ENCODE data around the gene ITGB2.

DNA sequence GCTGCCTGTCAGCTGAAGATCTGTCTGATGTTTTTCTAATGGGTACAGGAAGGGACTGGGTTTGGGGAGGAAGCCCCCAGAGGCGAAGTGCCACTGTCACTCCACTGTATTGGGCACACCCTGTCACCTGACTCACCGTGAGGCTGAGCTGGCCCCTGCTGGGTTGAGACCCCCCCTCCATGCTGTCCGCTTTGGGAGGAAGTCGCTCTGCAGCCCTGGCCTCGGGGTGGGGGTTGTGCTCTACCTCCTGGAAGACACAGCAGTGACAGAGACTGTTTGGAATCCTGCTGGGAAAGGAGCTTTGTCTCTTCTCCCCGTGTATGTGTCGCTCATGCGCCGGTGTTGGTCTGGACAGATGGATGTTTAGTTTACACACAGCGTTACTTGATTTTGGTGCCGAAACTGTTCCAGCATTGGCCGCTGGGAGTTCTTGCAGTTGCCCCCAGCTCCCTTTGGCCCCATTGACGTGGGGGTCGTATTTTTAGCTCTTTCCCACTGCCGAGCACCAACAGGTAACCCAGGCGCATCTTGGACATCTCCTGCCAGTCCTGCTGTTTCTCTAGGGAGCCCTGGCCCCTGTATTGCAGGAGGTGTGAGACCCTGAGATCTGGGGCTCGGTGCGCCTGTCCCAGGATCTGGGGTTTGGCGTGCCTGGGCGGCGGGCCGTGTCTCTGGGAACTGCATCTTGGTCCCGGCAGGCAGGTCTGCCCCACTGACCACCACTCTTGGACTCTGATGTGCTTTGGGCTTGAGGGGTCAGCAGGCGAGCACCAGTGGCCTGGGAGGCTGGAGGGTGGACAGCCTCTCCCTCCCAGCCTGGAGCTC, 49.4 kb upstream of the ITGB2 start:
- TF ChIP-seq, protein P1, sequence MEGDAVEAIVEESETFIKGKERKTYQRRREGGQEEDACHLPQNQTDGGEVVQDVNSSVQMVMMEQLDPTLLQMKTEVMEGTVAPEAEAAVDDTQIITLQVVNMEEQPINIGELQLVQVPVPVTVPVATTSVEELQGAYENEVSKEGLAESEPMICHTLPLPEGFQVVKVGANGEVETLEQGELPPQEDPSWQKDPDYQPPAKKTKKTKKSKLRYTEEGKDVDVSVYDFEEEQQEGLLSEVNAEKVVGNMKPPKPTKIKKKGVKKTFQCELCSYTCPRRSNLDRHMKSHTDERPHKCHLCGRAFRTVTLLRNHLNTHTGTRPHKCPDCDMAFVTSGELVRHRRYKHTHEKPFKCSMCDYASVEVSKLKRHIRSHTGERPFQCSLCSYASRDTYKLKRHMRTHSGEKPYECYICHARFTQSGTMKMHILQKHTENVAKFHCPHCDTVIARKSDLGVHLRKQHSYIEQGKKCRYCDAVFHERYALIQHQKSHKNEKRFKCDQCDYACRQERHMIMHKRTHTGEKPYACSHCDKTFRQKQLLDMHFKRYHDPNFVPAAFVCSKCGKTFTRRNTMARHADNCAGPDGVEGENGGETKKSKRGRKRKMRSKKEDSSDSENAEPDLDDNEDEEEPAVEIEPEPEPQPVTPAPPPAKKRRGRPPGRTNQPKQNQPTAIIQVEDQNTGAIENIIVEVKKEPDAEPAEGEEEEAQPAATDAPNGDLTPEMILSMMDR (IDR thresholded peaks at IDR 0.05): no peak
- no peak for TF ChIP-seq POLR2A (IDR thresholded peaks at IDR 0.05)
